GM18858 (cell line): ENCODE data around the gene TOM1.

Source experiments
- ATAC-seq: cut with Tn5 transposase; IDR thresholded peaks from one replicate; pipeline ENCODE4 v1.9.1; 2021; ENCODE audit not compliant: unreplicated experiment

The TOM1 gene

GRCh38 chr22:35299673-35300499 lies at the start of gene TOM1:
Gene TOM1 (plus strand): TSS chr22:35299894. CDS start chr22:35299929, 35 bp downstream.
- peak; percentile 94 for ATAC-seq

GRCh38 chr22:35250156-35250555 lies 49.5 kb upstream of the TOM1 start:
- ATAC-seq, result no peak

- ATAC-seq, result no peak
These were observed 45.7 kb upstream of the TOM1 start for GRCh38 chr22:35253946-35254345.

GRCh38 chr22:35257002-35257320 lies 42.7 kb upstream of the TOM1 start:
- no peak for ATAC-seq

GRCh38 chr22:35257321-35258190 lies 42.1 kb upstream of the TOM1 start, which contains the start of gene HMGXB4:
Gene HMGXB4 (plus strand): TSS chr22:35257493. CDS start chr22:35262391, 4,898 bp downstream.
- peak; percentile 72 for ATAC-seq

- no peak for ATAC-seq
These were observed 41.3 kb upstream of the TOM1 start for GRCh38 chr22:35258191-35258988.

GRCh38 chr22:35264986-35265385 lies 34.7 kb upstream of the TOM1 start:
- no peak for ATAC-seq

GRCh38 chr22:35266277-35266676 lies 33.4 kb upstream of the TOM1 start:
- no peak for ATAC-seq

- no peak for ATAC-seq
These were observed 30.1 kb upstream of the TOM1 start for GRCh38 chr22:35269630-35270029.

- ATAC-seq, result no peak
These were observed 25.4 kb upstream of the TOM1 start for GRCh38 chr22:35274154-35274871.

GRCh38 chr22:35275580-35275979 lies 24.1 kb upstream of the TOM1 start:
- no peak for ATAC-seq

GRCh38 chr22:35276019-35276418 lies 23.7 kb upstream of the TOM1 start:
- ATAC-seq, result no peak

- ATAC-seq, result no peak
These were observed 11.6 kb upstream of the TOM1 start for GRCh38 chr22:35288116-35288515.

- ATAC-seq, result no peak
These were observed 6.9 kb upstream of the TOM1 start for GRCh38 chr22:35292786-35293185.

- ATAC-seq, result no peak
These were observed 3.6 kb upstream of the TOM1 start for GRCh38 chr22:35296051-35296450.

GRCh38 chr22:35299217-35299672 lies 449 bp upstream of the TOM1 start:
- peak; percentile 2 for ATAC-seq

- ATAC-seq, result no peak
These were observed 1.7 kb downstream of the TOM1 start for GRCh38 chr22:35301372-35301874.

GRCh38 chr22:35303029-35303624 lies 3.4 kb downstream of the TOM1 start:
- no peak for ATAC-seq

GRCh38 chr22:35305525-35306070 lies 5.9 kb downstream of the TOM1 start:
- no peak for ATAC-seq
